GM23248 (cell line): ENCODE measurements around the gene SLC30A2. TPM values are rescaled to one million over a fixed set of nuclear protein-coding genes. Genes with fewer than 3 reads are reported as not detected.

Experiments used
- DNase-seq: peaks from one replicate; pipeline ENCODE4 v3.0.0-alpha.2; 2015
- H2AFZ ChIP-seq: fragments of 200-600 bp; sonication (generic); 2 replicates; pipeline ENCODE4 v1.6.1; 2016; ENCODE audit warnings: antibody characterized with exemption
- H3F3A ChIP-seq: fragments of 200-600 bp; sonication (generic); 2 replicates; pipeline ENCODE4 v1.6.1; 2016; ENCODE audit warnings: mild to moderate bottlenecking, antibody characterized with exemption, mixed run types; ENCODE audit not compliant: insufficient read depth
- H3K27ac ChIP-seq: fragments of 200-600 bp; sonication (generic); 2 replicates; pipeline ENCODE4 v1.5.1; 2016; ENCODE audit warnings: mild to moderate bottlenecking
- H3K27me3 ChIP-seq: fragments of 200-600 bp; sonication (generic); replicated peaks from 2 replicates; pipeline ENCODE4 v1.6.1; 2016; ENCODE audit warnings: mild to moderate bottlenecking; ENCODE audit not compliant: insufficient read depth
- H3K36me3 ChIP-seq: fragments of 200-600 bp; sonication (generic); 2 replicates; pipeline ENCODE4 v1.6.1; 2016; ENCODE audit warnings: low read depth, mild to moderate bottlenecking
- H3K4me1 ChIP-seq: fragments of 200-600 bp; sonication (generic); 2 replicates; pipeline ENCODE4 v1.6.1; 2016; ENCODE audit warnings: mild to moderate bottlenecking; ENCODE audit not compliant: insufficient read depth
- H3K4me2 ChIP-seq: fragments of 200-600 bp; sonication (generic); one replicate; pipeline ENCODE4 v1.6.1; 2016; ENCODE audit warnings: mild to moderate bottlenecking; ENCODE audit not compliant: unreplicated experiment
- H3K4me3 ChIP-seq: fragments of 200-600 bp; sonication (generic); 2 replicates; pipeline ENCODE4 v1.5.1; 2016; ENCODE audit warnings: mild to moderate bottlenecking
- H3K79me2 ChIP-seq: fragments of 200-600 bp; sonication (generic); 2 replicates; pipeline ENCODE4 v1.6.1; 2016; ENCODE audit warnings: mild to moderate bottlenecking; ENCODE audit not compliant: insufficient read depth
- H3K9ac ChIP-seq: fragments of 200-600 bp; sonication (generic); 2 replicates; pipeline ENCODE4 v1.6.1; 2016; ENCODE audit warnings: mild to moderate bottlenecking
- H3K9me2 ChIP-seq: fragments of 200-600 bp; sonication (generic); 2 replicates; pipeline ENCODE4 v1.6.1; 2016; ENCODE audit warnings: mixed run types, mild to moderate bottlenecking, moderate library complexity; ENCODE audit not compliant: insufficient read depth
- H3K9me3 ChIP-seq: fragments of 200-600 bp; sonication (generic); one replicate; pipeline ENCODE4 v1.6.1; 2017; ENCODE audit warnings: low read depth
- H4K20me1 ChIP-seq: fragments of 200-600 bp; sonication (generic); 2 replicates; pipeline ENCODE4 v1.6.0; 2016; ENCODE audit not compliant: insufficient read depth
- EZH2 ChIP-seq: fragments of 200-600 bp; sonication (generic); IDR thresholded peaks from 2 replicates; pipeline ENCODE4 v1.6.1; 2018; ENCODE audit warnings: antibody characterized with exemption, mild to moderate bottlenecking; ENCODE audit not compliant: insufficient read depth, poor library complexity, severe bottlenecking
- EZH2phosphoT487 ChIP-seq: fragments of 200-600 bp; sonication (generic); IDR thresholded peaks from 2 replicates; pipeline ENCODE4 v1.6.1; 2018; ENCODE audit warnings: antibody characterized with exemption, moderate library complexity, mild to moderate bottlenecking, low read depth; ENCODE audit not compliant: insufficient read depth
- WGBS, 2 experiments: methylation state at CpG; one replicate each; pipeline ENCODE4 v1.1.6; 2015 to 2017; ENCODE audit warnings: low lambda C conversion rate in 2 of 2, low coverage in 1 of 2; ENCODE audit errors: missing lambda C conversion rate in 2 of 2; 5-methylcytosine and 5-hydroxymethylcytosine counted together
- in situ Hi-C: fragments of 300-500 bp; cut with MboI; formaldehyde crosslinking; loops from 2 replicates; pipeline ENCODE4 v1.15.0; 2020
- polyA plus RNA-seq: library from polyadenylated mRNA; unstranded; fragments of >200 nt; fragmentation: Nextera tagmentation; extraction: Ambion mirVana; gene quantifications from 2 replicates; pipeline ENCODE4 v1.2.1, GENCODE V29; 2016
- total RNA-seq: library from RNA; depleted of rRNA; stranded (reverse); fragments of >200 nt; shearing (Covaris generic); gene quantifications from 2 replicates; pipeline ENCODE4 v1.2.3, GENCODE V29; 2014

SLC30A2 gene
- total and polyA plus RNA-seq, 2 experiments from 2014 or later, result 0.14 TPM; not detected in 1

DNA sequence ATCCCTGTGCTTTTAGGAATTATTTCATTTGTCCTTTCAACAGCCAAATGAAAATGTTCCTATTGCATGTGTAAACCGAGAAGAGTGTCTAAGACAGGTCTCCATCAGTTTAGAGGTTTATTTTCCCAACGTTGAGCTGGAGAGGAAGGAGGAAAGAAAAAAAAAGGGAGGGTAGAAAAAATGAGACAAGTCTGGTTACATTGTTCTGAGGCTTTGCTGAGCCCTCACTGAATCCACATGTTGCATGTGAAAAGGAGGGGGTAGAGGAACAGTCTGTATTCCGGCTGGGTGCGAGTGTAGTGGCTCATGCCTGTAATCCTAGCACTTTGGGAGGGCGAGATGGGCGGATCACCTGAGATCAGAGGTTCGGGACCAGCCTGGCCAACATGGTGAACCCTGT lies 46.5 kb upstream of the SLC30A2 start:
- Histone ChIP-seq H3K9me3 (no peaks in the 10 kb centered on the region), H3K27ac (no peak overlapping the region), H3K36me3 (no peaks in the 10 kb centered on the region), H3K4me3 (no peak overlapping the region), H3K4me1 (peaks cover 3% of the 10 kb centered on the region), H3K79me2 (no peaks in the 10 kb centered on the region), H3K4me2 (no peak overlapping the region), H3K27me3 (peaks cover 42% of the 10 kb centered on the region), H3F3A (peaks cover 7% of the 10 kb centered on the region; the same call in 1 of the 2 replicates), H4K20me1 (no peaks in the 10 kb centered on the region), H2AFZ (no peak overlapping the region), H3K9ac (no peak overlapping the region), H3K9me2 (no peaks in the 10 kb centered on the region)
- DNase-seq, result no peak
- in situ Hi-C loops, result no loop called here
- TF ChIP-seq EZH2 (no peak), EZH2phosphoT487 (no peak)
- WGBS, 2 experiments, result 35 to 38% methylated on average over 7 of the region's 7 CpGs

DNA sequence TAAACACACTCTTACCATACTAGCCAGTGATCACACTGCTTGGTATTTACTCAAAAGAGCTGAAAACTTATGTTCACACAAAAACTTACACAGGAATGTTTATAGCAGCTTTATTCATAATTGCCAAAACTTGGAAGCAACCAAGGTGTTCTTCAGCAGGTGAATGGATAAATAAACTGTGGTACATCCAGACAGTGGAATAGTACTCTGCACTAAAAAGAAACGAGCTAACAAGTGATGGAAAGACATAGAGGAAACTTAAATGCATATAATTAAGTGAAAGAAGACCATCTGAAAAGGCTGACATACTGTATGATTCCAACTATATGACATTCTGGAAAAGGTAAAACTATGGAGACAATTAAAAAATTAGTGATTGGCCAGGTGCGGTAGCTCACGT lies 45.0 kb upstream of the SLC30A2 start:
- Histone ChIP-seq H4K20me1 (no peaks in the 10 kb centered on the region), H3K9me3 (no peaks in the 10 kb centered on the region), H3K27ac (no peak overlapping the region), H3K9ac (no peak overlapping the region), H3K9me2 (no peaks in the 10 kb centered on the region), H3F3A (no peaks in the 10 kb centered on the region), H3K4me3 (no peak overlapping the region), H3K36me3 (no peaks in the 10 kb centered on the region), H3K4me1 (no peaks in the 10 kb centered on the region), H3K27me3 (peaks cover 46% of the 10 kb centered on the region), H3K4me2 (no peak overlapping the region), H3K79me2 (no peaks in the 10 kb centered on the region), H2AFZ (no peak overlapping the region)
- no peak for DNase-seq
- 63 to 69% methylated on average over 3 of the region's 3 CpGs for WGBS, 2 experiments
- TF ChIP-seq EZH2, result no peak
- no peak for TF ChIP-seq EZH2phosphoT487
- in situ Hi-C loops, result no loop called here

DNA sequence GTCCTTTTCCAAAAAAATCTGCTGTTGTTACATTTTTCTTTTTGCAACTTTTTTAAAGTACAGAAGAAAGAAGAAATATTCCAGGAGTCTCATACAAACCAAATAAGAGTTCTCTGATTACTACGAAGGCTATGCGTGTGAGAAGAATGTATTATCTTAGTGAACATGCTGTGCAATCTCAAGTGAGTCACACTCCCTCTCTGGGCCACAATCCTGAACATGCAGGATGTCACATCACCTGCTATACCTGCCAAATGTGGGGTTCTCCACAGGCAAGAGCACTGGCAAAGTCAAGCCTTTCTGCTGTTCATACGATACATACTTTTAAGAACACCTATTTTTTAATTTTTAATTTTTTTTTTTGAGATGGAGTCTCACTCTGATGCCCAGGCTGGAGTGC lies 43.2 kb upstream of the SLC30A2 start:
- Histone ChIP-seq H3K9me2 (no peaks in the 10 kb centered on the region), H3K4me3 (no peak overlapping the region), H3K4me2 (no peak overlapping the region)

DNA sequence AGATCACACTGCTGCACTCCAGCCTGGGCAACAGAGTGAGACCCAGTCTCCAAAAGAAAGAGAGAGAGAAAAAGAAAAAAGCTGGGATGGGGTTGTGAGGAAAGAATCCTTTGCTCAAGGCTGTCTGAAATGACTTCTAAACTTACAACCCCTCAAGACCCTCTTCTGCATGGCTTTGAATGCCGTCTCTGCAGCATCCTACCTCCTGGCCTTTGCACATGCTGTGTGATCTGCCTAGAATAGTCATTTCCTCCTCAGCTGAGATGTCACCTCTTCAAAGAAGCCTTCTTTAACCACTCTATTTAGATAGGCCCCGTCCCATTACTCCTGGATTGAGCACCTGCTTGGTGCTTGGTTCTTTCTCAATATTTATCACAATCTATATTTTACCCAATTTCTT lies 38.9 kb upstream of the SLC30A2 start:
- 57 to 59% methylated on average over 2 of the region's 2 CpGs for WGBS, 2 experiments
- no peaks in the 10 kb centered on the region for H4K20me1 ChIP-seq
- H3K9ac ChIP-seq, result no peak overlapping the region
- no peak overlapping the region for H3K4me2 ChIP-seq
- no peak overlapping the region for H3K27ac ChIP-seq
- DNase-seq, result no peak
- H3K79me2 ChIP-seq, result no peaks in the 10 kb centered on the region
- H3K4me1 ChIP-seq, result no peaks in the 10 kb centered on the region
- TF ChIP-seq EZH2 (no peak), EZH2phosphoT487 (no peak)
- in situ Hi-C loops, result no loop called here
- H3K36me3 ChIP-seq, result no peaks in the 10 kb centered on the region
- H3F3A ChIP-seq, result no peaks in the 10 kb centered on the region
- no peak overlapping the region for H2AFZ ChIP-seq
- peaks cover 5% of the 10 kb centered on the region for H3K27me3 ChIP-seq
- H3K4me3 ChIP-seq, result no peak overlapping the region
- no peaks in the 10 kb centered on the region for H3K9me3 ChIP-seq
- no peaks in the 10 kb centered on the region for H3K9me2 ChIP-seq

More for the DNA sequence above, 43.2 kb upstream of the SLC30A2 start:
- H4K20me1 ChIP-seq, result no peaks in the 10 kb centered on the region
- H3K4me1 ChIP-seq, result no peaks in the 10 kb centered on the region
- TF ChIP-seq EZH2phosphoT487, result no peak
- no peak for TF ChIP-seq EZH2
- no peak overlapping the region for H2AFZ ChIP-seq
- no peak overlapping the region for H3K27ac ChIP-seq
- H3F3A ChIP-seq, result no peaks in the 10 kb centered on the region
- H3K36me3 ChIP-seq, result no peaks in the 10 kb centered on the region
- no peaks in the 10 kb centered on the region for H3K79me2 ChIP-seq
- no peak for DNase-seq
- WGBS, 2 experiments, result 88 to 94% methylated on average over 3 of the region's 3 CpGs
- H3K9me3 ChIP-seq, result no peaks in the 10 kb centered on the region
- peaks cover 43% of the 10 kb centered on the region for H3K27me3 ChIP-seq
- in situ Hi-C loops, result no loop called here
- H3K9ac ChIP-seq, result no peak overlapping the region

DNA sequence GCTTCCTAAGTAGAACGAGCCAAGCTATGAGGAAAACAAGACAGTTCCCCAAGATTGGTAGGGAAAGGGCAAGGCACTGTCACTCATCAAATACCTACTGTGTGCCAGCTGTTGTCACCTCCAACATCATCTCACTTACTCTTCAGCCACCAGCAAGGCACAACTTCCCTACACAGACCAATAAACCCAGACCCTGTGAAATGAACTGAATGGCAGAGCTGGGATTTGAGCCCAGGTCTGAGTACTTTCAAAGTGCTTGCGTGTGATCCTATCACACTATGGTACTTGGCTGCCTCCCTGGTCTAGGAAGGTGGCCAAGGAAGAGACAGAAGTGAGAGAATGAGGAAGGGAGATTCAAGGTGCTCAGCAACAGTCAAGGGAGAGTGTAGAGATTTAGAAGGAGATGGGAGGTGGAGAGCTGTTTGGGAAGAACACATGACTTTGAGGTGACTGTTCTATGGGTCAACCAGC lies 38.2 kb upstream of the SLC30A2 start:
- H3K4me3 ChIP-seq, result no peak overlapping the region
- H3K27ac ChIP-seq, result no peak overlapping the region
- in situ Hi-C loops, result no loop called here
- H3K4me2 ChIP-seq, result no peak overlapping the region
- no peaks in the 10 kb centered on the region for H3K9me2 ChIP-seq
- no peak overlapping the region for H3K9ac ChIP-seq
- H3K9me3 ChIP-seq, result no peaks in the 10 kb centered on the region
- H3F3A ChIP-seq, result no peaks in the 10 kb centered on the region
- H3K4me1 ChIP-seq, result no peaks in the 10 kb centered on the region
- no peaks in the 10 kb centered on the region for H3K36me3 ChIP-seq
- H3K79me2 ChIP-seq, result no peaks in the 10 kb centered on the region
- peaks cover 5% of the 10 kb centered on the region for H3K27me3 ChIP-seq
- no peak for TF ChIP-seq EZH2phosphoT487
- no peak for TF ChIP-seq EZH2
- no peaks in the 10 kb centered on the region for H4K20me1 ChIP-seq
- 57 to 62% methylated on average over 2 of the region's 2 CpGs for whole genome bisulfite sequencing, 2 experiments
- DNase-seq, result peak; percentile 13
- H2AFZ ChIP-seq, result no peak overlapping the region
